Measurements from ENCODE around the gene SEC16A.

SEC16A gene

DNA sequence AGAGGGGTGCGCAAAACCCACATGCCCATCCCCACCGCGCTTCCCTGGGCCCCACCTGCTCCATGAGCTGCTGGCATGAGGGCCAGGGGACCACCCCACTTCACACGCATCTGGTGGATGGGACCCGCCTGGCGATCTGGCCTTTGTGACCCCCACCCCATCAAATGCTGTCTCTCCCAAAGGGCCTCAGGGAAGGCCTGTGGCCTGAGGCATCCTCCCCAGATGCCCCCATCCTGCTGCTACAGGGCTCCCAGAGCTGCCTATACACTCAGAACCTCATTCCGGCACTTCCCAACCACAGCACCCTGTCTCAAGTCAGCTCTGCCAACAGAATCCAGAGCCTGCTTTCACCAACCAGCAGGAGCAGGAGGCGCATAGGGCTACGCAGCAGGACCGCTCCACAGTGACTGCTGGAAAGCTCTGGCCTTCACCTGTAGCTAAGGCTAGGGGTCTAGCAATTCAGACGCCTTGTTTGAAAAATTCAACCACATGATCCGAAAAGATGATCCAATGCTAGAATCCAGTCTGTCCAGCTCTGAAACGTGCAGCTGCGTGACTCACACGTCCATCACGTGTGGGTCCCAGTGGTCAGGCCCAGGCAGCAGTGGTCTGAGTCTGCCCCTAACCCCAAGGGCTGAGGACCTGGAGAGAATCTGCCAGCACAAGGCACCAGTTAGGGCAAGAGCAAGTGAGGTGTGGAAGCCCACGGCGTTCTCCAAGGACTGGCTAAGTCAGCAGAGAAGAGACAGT lies 81.5 kb downstream of the SEC16A start:
- no peak for DNase-seq (ENCODE audit: low read depth)
- no peak overlapping the region for H3K4me3 ChIP-seq (ENCODE audit: low read depth, low read length)
- TF ChIP-seq, protein P1, sequence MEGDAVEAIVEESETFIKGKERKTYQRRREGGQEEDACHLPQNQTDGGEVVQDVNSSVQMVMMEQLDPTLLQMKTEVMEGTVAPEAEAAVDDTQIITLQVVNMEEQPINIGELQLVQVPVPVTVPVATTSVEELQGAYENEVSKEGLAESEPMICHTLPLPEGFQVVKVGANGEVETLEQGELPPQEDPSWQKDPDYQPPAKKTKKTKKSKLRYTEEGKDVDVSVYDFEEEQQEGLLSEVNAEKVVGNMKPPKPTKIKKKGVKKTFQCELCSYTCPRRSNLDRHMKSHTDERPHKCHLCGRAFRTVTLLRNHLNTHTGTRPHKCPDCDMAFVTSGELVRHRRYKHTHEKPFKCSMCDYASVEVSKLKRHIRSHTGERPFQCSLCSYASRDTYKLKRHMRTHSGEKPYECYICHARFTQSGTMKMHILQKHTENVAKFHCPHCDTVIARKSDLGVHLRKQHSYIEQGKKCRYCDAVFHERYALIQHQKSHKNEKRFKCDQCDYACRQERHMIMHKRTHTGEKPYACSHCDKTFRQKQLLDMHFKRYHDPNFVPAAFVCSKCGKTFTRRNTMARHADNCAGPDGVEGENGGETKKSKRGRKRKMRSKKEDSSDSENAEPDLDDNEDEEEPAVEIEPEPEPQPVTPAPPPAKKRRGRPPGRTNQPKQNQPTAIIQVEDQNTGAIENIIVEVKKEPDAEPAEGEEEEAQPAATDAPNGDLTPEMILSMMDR (conservative IDR thresholded peaks at IDR 0.05; ENCODE audit: low read depth, low read length): no peak

DNA sequence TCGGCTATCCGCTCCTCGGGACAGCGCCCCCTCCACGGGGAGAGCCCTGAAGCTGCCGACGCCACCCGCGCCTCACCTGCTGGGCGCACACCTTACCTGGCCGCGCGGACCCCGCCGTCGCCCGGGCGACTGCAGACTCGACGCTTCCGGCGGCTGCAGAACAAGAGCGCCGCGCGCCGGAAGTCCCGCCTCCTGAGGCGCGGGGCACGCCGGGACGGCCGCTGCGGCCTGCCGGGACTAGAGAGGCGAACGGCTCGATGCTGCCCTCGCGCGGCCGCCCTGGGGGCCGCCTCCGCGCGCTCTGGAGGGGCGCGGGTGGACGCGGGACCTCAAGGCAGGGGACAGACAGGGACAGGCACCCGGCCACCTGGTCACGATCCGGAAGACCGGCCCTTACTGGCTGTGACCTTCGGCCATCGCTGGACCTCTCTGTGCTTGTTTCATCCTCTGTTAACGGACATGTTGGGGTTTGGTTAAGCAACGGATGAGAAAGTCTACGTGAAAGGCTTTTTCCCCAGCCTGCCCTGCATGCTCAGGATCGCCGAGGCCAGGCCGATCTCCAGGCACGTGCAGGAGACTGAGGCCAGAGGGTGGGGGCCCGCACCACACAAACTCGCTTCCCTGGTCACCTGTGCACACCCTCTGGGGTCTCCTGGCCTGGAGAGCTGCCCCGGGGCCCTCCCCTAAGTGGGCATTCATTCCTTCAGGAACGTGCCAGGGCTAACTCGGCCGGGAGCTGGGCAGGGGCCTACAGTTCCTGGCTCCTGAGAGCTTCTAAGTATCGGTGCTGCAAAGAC lies 82.6 kb downstream of the SEC16A start, which contains the start of gene SNAPC4:
TSS of gene SNAPC4 (minus strand) at position 133 of the 797 bp plus-strand sequence. CDS start 1,742 bp downstream, outside the sequence.
- H3K4me3 ChIP-seq (ENCODE audit: low read depth, low read length): peak within 1 kb of the TSS; percentile 87
- TF ChIP-seq, protein P1 (conservative IDR thresholded peaks at IDR 0.05; ENCODE audit: low read depth, low read length): peak; percentile 56
- peak; percentile 88 for DNase-seq (ENCODE audit: low read depth)

DNA sequence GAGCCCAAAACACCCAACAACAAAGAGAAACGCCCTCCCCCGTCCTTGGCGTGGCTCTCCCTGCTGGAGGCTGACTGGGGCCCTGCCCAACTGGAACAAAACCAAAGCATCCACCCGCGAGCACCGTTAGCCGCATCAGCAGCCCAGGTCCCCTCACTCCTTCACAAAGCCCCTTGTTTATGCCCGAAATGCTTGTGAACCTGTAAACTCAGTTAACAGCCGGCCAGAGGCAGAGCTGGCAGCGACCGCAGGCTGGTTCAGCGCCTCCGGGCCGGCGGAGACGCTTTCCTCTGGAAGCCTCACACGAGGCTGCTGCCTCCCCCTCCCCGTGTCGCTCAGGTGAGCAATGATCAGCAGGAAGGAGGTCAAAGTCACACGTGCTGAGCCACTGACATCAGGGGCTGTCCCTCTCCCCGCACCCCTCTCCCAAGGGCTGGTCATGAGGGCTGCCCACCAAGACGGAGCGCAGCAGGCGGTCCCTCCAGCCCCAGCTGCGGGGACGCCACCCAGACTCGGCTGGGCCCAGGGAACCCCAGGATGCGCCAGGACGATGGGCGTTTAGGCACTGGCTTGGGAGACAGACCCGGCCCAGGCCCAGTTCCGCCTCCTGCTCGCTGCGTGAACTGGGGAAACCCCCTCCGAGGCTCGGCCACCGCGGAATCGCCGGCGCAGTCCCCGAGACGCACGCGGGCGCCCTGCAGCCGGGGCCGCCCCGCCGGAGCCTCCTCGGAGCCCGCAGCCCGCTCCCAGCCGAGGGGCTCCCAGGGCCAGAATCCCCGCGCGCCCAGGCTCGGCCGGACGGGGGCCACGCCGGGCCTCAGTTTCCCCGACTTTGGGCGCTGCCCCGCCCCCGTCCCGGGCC lies 83.4 kb downstream of the SEC16A start:
- TF ChIP-seq, protein P1 (conservative IDR thresholded peaks at IDR 0.05; ENCODE audit: low read depth, low read length): no peak
- H3K4me3 ChIP-seq (ENCODE audit: low read depth, low read length): peak overlapping the region; percentile 87
- peak; percentile 28 for DNase-seq (ENCODE audit: low read depth)

DNA sequence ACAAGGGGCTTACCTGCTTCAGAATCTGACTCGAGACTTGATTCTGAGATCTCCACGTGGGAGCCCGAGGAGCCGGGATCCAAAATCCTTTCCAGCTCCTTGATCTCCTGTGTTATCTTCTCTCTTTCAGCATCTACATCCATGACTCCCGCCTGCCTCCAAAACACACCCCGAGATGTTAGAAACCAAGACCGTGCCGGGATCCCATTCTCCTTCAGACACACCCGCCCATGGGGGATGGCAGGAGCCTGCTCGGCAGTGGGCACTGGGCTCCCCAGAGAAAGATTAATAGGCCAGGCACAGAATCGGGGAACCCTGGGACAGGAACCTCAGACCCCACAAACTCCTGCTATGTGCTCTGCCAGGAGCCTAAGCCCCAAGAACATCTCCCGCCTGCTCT lies 84.6 kb downstream of the SEC16A start:
- TF ChIP-seq, protein P1 (conservative IDR thresholded peaks at IDR 0.05; ENCODE audit: low read depth, low read length): no peak
- DNase-seq (ENCODE audit: low read depth): no peak
- no peak overlapping the region for H3K4me3 ChIP-seq (ENCODE audit: low read depth, low read length)

DNA sequence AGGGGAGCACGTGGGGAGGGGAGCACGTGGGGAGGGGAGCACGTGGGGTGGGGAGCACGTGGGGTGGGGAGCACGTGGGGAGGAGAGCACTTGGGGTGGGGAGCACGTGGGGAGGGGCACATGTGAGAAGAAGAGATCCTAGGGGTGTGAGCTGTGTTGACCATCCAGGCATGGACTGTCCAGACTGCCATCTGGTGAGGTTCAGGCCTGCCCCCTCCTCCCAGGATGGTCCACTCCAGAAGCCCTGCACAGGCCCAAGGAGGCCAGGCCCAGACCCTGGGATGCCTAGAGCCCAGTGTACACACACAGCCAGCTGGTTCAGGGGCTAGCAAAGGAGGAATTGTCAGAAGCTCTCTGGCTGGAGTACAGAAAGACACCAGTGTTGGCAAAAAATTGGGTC lies 85.2 kb downstream of the SEC16A start:
- H3K4me3 ChIP-seq (ENCODE audit: low read depth, low read length): no peak overlapping the region
- DNase-seq (ENCODE audit: low read depth): no peak
- TF ChIP-seq, protein P1 (conservative IDR thresholded peaks at IDR 0.05; ENCODE audit: low read depth, low read length): no peak

DNA sequence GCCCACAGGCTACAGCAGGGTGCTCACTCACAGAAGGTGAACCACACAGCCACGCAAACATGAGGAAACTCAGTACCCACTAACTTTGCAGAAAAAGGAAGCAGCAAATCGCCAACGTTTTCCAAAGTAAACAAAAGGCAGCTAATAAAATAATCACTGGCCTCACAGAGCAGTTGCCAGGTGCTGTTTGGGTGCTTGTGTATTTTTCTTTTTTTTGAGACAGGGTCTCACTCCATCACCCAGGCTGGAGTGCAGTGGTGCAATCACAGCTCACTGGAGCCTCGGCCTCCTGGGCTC lies 86.7 kb downstream of the SEC16A start:
- TF ChIP-seq, protein P1 (conservative IDR thresholded peaks at IDR 0.05; ENCODE audit: low read depth, low read length): no peak
- no peak for DNase-seq (ENCODE audit: low read depth)
- no peak overlapping the region for H3K4me3 ChIP-seq (ENCODE audit: low read depth, low read length)

All from choroid plexus epithelial cell (primary cell).